HepG2 (cell line): ENCODE results near the gene FAM9C. TPM values are rescaled to one million over a fixed set of nuclear protein-coding genes. Genes with fewer than 3 reads are reported as not detected.

ENCODE experiments used
- ZNF235 ChIP-seq: sonication (generic); formaldehyde crosslinking; IDR thresholded peaks from 2 replicates; pipeline ENCODE4 v1.8.1; 2023; ENCODE audit warnings: mild to moderate bottlenecking, missing genetic modification reagents, borderline replicate concordance
- ZNF569 ChIP-seq: sonication (generic); formaldehyde crosslinking; IDR thresholded peaks from 2 replicates; pipeline ENCODE4 v1.5.0; 2020; ENCODE audit warnings: mild to moderate bottlenecking, missing genetic modification reagents, moderate library complexity, borderline replicate concordance
- polyA plus RNA-seq, 8 experiments: library from polyadenylated mRNA; depleted of rRNA in 3 of 8; stranded (reverse) in 7 of 8; unstranded in 1 of 8; fragments of >200 nt; fragmentation: Illumina TruSeq in 4 of 8; extraction: Trizol in 4 of 8; gene quantifications; 2 replicates each; pipeline versions ENCODE4 v1.2.1 to v1.2.3, GENCODE V29; 2011 to 2016; ENCODE audit warnings: low read depth in 4 of 8, missing spikeins in 1 of 8, mixed read lengths in 1 of 8; ENCODE audit not compliant: insufficient read depth in 1 of 8
- total RNA-seq, 5 experiments: library from RNA; depleted of rRNA; stranded (reverse); fragments of >200 nt; fragmentation: Illumina TruSeq; extraction: Trizol; gene quantifications; 2 replicates each; pipeline ENCODE4 v1.2.3, GENCODE V29; 2016; ENCODE audit warnings: low read depth in 1 of 5
- TF ChIP-seq, protein P1 (sequence below): sonication (generic); IDR thresholded peaks from 2 replicates; pipeline ENCODE4 v1.6.1; 2016; ENCODE audit warnings: low read depth, borderline replicate concordance
- TF ChIP-seq, protein P2 (sequence below): sonication (generic); formaldehyde crosslinking; IDR thresholded peaks from 2 replicates; pipeline ENCODE4 v1.4.0; 2020; ENCODE audit warnings: mild to moderate bottlenecking, low read depth, missing genetic modification reagents
- TF ChIP-seq, protein P3 (sequence below): IDR thresholded peaks from 2 replicates; pipeline ENCODE4 v1.6.1; 2016; ENCODE audit warnings: mild to moderate bottlenecking, missing biosample characterization, missing genetic modification reagents
- TF ChIP-seq, protein P4 (sequence below): sonication (generic); formaldehyde crosslinking; IDR thresholded peaks from 2 replicates; pipeline ENCODE4 v1.5.1; 2020; ENCODE audit warnings: mild to moderate bottlenecking, missing genetic modification reagents, moderate library complexity
- TF ChIP-seq, protein P5 (sequence below): sonication (generic); formaldehyde crosslinking; IDR thresholded peaks from 2 replicates; pipeline ENCODE4 v1.4.0; 2020; ENCODE audit warnings: mild to moderate bottlenecking, missing genetic modification reagents

FAM9C gene
- total and polyA plus RNA-seq, 2 of the 13 experiments (the other 11 are each of a cell fraction or from before 2014, with no cell fraction given), result not detected

DNA sequence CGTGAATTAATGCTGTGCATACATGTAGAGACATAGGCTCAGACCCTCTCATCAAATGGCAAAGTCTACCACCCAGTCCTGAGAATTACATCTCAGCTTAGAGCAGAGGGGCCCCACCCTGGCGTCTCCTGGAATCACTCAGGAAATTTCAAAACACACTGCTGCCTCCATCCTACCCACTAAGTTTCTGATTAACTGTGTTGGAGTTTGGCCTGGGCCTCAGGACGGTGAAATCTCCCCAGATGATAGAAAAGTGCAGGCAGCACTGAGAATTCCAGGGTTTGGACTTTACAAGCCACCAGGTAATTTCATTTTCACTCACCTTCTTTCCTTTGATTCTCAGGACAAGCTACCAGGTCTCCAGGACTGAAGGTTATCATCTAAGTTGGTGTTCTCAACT is 3.3 kb upstream of the FAM9C start (continued):
- TF ChIP-seq, protein P1, sequence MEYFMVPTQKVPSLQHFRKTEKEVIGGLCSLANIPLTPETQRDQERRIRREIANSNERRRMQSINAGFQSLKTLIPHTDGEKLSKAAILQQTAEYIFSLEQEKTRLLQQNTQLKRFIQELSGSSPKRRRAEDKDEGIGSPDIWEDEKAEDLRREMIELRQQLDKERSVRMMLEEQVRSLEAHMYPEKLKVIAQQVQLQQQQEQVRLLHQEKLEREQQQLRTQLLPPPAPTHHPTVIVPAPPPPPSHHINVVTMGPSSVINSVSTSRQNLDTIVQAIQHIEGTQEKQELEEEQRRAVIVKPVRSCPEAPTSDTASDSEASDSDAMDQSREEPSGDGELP, result no peak
- TF ChIP-seq, protein P2, sequence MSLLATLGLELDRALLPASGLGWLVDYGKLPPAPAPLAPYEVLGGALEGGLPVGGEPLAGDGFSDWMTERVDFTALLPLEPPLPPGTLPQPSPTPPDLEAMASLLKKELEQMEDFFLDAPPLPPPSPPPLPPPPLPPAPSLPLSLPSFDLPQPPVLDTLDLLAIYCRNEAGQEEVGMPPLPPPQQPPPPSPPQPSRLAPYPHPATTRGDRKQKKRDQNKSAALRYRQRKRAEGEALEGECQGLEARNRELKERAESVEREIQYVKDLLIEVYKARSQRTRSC, result no peak
- TF ChIP-seq, protein P3, sequence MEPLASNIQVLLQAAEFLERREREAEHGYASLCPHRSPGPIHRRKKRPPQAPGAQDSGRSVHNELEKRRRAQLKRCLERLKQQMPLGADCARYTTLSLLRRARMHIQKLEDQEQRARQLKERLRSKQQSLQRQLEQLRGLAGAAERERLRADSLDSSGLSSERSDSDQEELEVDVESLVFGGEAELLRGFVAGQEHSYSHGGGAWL, result no peak
- no peak for TF ChIP-seq ZNF235 (CRISPR knock-in tag)
- TF ChIP-seq ZNF569 (CRISPR knock-in tag), result no peak
- TF ChIP-seq, protein P4, sequence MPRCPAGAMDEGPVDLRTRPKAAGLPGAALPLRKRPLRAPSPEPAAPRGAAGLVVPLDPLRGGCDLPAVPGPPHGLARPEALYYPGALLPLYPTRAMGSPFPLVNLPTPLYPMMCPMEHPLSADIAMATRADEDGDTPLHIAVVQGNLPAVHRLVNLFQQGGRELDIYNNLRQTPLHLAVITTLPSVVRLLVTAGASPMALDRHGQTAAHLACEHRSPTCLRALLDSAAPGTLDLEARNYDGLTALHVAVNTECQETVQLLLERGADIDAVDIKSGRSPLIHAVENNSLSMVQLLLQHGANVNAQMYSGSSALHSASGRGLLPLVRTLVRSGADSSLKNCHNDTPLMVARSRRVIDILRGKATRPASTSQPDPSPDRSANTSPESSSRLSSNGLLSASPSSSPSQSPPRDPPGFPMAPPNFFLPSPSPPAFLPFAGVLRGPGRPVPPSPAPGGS (CRISPR knock-in tag), result no peak
- TF ChIP-seq, protein P5, sequence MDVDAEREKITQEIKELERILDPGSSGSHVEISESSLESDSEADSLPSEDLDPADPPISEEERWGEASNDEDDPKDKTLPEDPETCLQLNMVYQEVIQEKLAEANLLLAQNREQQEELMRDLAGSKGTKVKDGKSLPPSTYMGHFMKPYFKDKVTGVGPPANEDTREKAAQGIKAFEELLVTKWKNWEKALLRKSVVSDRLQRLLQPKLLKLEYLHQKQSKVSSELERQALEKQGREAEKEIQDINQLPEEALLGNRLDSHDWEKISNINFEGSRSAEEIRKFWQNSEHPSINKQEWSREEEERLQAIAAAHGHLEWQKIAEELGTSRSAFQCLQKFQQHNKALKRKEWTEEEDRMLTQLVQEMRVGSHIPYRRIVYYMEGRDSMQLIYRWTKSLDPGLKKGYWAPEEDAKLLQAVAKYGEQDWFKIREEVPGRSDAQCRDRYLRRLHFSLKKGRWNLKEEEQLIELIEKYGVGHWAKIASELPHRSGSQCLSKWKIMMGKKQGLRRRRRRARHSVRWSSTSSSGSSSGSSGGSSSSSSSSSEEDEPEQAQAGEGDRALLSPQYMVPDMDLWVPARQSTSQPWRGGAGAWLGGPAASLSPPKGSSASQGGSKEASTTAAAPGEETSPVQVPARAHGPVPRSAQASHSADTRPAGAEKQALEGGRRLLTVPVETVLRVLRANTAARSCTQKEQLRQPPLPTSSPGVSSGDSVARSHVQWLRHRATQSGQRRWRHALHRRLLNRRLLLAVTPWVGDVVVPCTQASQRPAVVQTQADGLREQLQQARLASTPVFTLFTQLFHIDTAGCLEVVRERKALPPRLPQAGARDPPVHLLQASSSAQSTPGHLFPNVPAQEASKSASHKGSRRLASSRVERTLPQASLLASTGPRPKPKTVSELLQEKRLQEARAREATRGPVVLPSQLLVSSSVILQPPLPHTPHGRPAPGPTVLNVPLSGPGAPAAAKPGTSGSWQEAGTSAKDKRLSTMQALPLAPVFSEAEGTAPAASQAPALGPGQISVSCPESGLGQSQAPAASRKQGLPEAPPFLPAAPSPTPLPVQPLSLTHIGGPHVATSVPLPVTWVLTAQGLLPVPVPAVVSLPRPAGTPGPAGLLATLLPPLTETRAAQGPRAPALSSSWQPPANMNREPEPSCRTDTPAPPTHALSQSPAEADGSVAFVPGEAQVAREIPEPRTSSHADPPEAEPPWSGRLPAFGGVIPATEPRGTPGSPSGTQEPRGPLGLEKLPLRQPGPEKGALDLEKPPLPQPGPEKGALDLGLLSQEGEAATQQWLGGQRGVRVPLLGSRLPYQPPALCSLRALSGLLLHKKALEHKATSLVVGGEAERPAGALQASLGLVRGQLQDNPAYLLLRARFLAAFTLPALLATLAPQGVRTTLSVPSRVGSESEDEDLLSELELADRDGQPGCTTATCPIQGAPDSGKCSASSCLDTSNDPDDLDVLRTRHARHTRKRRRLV (CRISPR knock-in tag), result no peak
